ENCODE results near the gene PLCB1. TPM values are rescaled to one million over a fixed set of nuclear protein-coding genes. Genes with fewer than 3 reads are reported as not detected.

Gene PLCB1
- total RNA-seq, 3 donors from 2014 or later = 12.2 to 106 (median 30.5) TPM

DNA sequence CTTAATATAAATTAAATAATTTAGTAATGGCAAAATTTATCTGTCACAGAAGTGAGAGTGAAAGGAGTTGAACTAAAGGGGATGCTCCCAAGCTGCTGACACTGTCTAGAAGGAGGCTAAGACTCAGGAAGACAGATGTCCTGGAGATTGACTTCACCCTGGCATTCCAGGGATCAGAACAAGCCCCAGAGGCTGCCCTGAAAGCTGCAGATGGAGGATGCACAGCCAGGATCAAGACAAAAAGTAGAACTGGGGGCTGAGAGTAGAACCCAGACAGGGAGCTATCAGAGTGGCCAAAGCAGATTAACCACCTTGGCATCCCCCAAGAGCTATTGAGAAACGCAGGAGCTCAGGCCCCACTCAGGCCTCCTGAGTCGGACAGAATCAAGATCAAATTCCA is 747.6 kb downstream of the PLCB1 start:
- no peak overlapping the region for H3K4me3 ChIP-seq
- H3K27ac ChIP-seq = no peak overlapping the region

DNA sequence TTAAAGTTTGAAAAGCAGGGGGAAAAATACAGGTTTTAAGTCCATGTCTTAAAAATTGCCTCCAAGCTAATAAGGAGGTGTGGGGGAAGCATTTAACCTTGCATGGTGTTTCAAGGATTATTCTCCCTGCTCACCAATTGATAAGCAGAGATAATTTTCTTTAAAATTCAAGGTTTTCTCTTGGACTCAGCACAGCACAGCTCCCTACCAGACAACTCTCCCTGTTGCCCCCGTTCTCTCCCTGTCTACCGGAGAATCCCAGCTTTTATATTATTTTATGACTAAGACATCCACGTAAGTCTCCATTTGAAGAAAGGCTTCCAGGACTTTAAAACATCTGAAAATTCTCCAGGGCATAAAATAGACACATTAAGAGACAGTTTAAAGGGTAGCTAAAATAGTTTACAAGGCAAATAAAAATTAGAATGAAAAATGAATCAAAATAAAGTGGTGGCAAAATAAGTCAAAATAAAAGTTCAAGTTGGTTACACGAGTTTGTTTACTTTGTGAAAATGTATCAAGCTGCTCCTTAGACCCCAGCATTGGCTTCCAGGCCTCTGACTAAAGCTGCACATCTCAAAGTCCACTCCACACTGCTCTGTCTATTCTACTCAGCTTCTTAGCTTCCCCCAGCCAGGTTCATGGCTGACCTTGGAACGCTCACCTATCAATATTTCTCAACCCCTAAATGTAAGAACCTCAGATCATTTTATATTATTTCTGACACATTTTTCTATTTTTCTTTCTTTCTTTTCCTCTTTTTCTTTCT is 748.2 kb downstream of the PLCB1 start:
- TF ChIP-seq, protein P1, sequence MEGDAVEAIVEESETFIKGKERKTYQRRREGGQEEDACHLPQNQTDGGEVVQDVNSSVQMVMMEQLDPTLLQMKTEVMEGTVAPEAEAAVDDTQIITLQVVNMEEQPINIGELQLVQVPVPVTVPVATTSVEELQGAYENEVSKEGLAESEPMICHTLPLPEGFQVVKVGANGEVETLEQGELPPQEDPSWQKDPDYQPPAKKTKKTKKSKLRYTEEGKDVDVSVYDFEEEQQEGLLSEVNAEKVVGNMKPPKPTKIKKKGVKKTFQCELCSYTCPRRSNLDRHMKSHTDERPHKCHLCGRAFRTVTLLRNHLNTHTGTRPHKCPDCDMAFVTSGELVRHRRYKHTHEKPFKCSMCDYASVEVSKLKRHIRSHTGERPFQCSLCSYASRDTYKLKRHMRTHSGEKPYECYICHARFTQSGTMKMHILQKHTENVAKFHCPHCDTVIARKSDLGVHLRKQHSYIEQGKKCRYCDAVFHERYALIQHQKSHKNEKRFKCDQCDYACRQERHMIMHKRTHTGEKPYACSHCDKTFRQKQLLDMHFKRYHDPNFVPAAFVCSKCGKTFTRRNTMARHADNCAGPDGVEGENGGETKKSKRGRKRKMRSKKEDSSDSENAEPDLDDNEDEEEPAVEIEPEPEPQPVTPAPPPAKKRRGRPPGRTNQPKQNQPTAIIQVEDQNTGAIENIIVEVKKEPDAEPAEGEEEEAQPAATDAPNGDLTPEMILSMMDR (IDR thresholded peaks at IDR 0.05) = no peak
- TF ChIP-seq POLR2A (IDR thresholded peaks at IDR 0.05) = no peak
- no peak for TF ChIP-seq POLR2AphosphoS5 (IDR thresholded peaks at IDR 0.05)
- intact Hi-C loops (cut with DNase I; ENCODE audit: low total_unique reads) = no loop called here
- no peaks in the 10 kb centered on the region for H3K27me3 ChIP-seq
- H3K36me3 ChIP-seq = no peaks in the 10 kb centered on the region
- no peak overlapping the region for H3K27ac ChIP-seq
- DNase-seq (ENCODE audit: low spot score in 2 of 2) = no peak
- H3K9me3 ChIP-seq = no peaks in the 10 kb centered on the region
- no peaks in the 10 kb centered on the region for H3K4me1 ChIP-seq
- no peak overlapping the region for H3K4me3 ChIP-seq

More for the DNA sequence above, 747.6 kb downstream of the PLCB1 start:
- no peaks in the 10 kb centered on the region for H3K9me3 ChIP-seq
- intact Hi-C loops (cut with DNase I; ENCODE audit: low total_unique reads) = no loop called here
- H3K27me3 ChIP-seq = no peaks in the 10 kb centered on the region
- no peak for TF ChIP-seq POLR2AphosphoS5 (IDR thresholded peaks at IDR 0.05)
- no peak for TF ChIP-seq POLR2A (IDR thresholded peaks at IDR 0.05)
- TF ChIP-seq, protein P1 (IDR thresholded peaks at IDR 0.05) = no peak
- H3K36me3 ChIP-seq = no peaks in the 10 kb centered on the region
- DNase-seq (ENCODE audit: low spot score in 2 of 2) = no peak
- H3K4me1 ChIP-seq = no peaks in the 10 kb centered on the region

DNA sequence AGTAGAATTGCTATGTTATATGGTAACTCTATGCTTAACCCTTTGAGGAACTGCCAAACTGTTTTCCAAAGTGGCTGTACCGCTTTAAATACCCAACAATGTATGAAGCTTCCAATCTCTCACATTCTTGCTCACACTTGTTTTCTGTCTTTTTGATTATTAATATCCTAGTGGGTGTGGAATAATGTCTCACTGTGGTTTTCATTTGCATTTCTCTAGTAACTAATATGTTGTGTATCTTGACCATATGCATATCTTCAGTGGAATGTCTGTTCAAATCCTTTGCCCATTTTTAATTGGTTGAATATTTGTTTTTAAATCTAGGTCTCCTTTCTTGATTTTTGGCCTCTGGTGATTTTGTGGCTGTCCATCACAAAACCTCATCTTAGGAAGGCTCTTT is 759.0 kb downstream of the PLCB1 start:
- intact Hi-C loops (cut with DNase I; ENCODE audit: low total_unique reads) = no loop called here
- H3K27ac ChIP-seq = no peak overlapping the region
- no peaks in the 10 kb centered on the region for H3K36me3 ChIP-seq
- no peak for TF ChIP-seq POLR2AphosphoS5 (IDR thresholded peaks at IDR 0.05)
- DNase-seq (ENCODE audit: low spot score in 2 of 2) = no peak
- H3K27me3 ChIP-seq = no peaks in the 10 kb centered on the region
- H3K9me3 ChIP-seq = peaks cover 10 to 33% of the 10 kb centered on the region in 2 donors
- H3K4me1 ChIP-seq = no peaks in the 10 kb centered on the region
- no peak overlapping the region for H3K4me3 ChIP-seq

DNA sequence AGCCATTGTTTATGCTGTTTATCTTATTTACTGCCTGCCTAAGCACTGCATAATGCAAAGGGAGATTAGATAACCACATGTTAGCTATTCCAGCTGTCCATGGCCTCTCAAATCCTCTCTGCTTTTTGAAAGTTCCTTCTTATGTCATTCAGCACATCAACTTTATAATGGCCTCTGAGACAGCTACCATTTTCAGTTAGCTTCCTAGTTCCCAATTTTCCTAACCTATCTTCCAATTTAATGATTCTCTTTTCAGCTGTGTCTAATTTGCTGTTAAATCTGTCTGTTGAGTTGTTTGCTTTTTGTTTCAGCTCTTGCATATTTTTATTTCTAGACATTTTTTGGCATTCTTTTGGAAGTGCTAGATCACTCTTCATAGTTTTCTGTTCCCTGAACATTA is 763.4 kb downstream of the PLCB1 start:
- H3K36me3 ChIP-seq = no peaks in the 10 kb centered on the region
- H3K27ac ChIP-seq = no peak overlapping the region
- intact Hi-C loops (cut with DNase I; ENCODE audit: low total_unique reads) = no loop called here
- TF ChIP-seq, protein P1 (IDR thresholded peaks at IDR 0.05) = no peak
- TF ChIP-seq POLR2A (IDR thresholded peaks at IDR 0.05) (no peak), POLR2AphosphoS5 (IDR thresholded peaks at IDR 0.05) (no peak)
- H3K27me3 ChIP-seq = no peaks in the 10 kb centered on the region
- no peak for DNase-seq (ENCODE audit: low spot score in 2 of 2)
- peaks cover 10 to 25% of the 10 kb centered on the region in 2 donors for H3K9me3 ChIP-seq
- H3K4me1 ChIP-seq = no peaks in the 10 kb centered on the region
- no peak overlapping the region for H3K4me3 ChIP-seq

DNA sequence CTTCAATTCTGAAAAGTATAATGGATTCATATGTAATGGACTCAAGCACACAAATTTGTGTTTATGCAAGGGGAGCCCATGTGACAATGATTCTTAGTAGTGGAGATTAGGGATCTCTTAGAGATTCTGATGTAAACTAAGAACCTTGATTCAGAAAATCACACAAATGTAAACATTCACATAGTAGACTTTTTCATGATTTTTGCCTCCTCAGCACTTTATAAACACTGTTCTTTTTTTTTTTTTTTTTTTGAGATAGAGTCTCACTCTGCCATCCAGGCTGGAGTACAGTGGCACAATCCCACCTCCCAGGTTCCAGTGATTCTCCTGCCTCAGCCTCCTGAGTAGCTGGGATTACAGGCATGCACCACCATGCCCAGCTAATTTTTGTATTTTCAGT is 766.8 kb downstream of the PLCB1 start:
- Histone ChIP-seq H3K4me1 (no peaks in the 10 kb centered on the region), H3K36me3 (no peaks in the 10 kb centered on the region), H3K27ac (no peak overlapping the region), H3K4me3 (no peak overlapping the region), H3K27me3 (no peaks in the 10 kb centered on the region), H3K9me3 (peaks cover 10 to 24% of the 10 kb centered on the region in 2 donors)
- intact Hi-C loops (cut with DNase I; ENCODE audit: low total_unique reads) = no loop called here
- DNase-seq (ENCODE audit: low spot score in 2 of 2) = no peak
- TF ChIP-seq POLR2AphosphoS5 (IDR thresholded peaks at IDR 0.05) (no peak), POLR2A (IDR thresholded peaks at IDR 0.05) (no peak)
- TF ChIP-seq, protein P1 (IDR thresholded peaks at IDR 0.05) = no peak

All from breast epithelium (tissue), 4 donors.